A673 (cell line): ENCODE measurements around the gene CDH23.

ENCODE experiments used
- EZH2 ChIP-seq: fragments of 200-600 bp; sonication (generic); IDR thresholded peaks from 2 replicates; pipeline ENCODE4 v1.6.1; 2017; ENCODE audit warnings: borderline replicate concordance, low read depth, mild to moderate bottlenecking, mixed read lengths, antibody characterized with exemption, low read length; ENCODE audit not compliant: poor library complexity, severe bottlenecking
- TF ChIP-seq, protein P1 (sequence below): fragments of 300-800, 200-600 bp; sonication (generic); conservative IDR thresholded peaks from 2 replicates; pipeline ENCODE4 v1.5.1; 2017; ENCODE audit warnings: low read depth, mild to moderate bottlenecking, antibody characterized with exemption, low read length, moderate library complexity, mixed read lengths

DNA sequence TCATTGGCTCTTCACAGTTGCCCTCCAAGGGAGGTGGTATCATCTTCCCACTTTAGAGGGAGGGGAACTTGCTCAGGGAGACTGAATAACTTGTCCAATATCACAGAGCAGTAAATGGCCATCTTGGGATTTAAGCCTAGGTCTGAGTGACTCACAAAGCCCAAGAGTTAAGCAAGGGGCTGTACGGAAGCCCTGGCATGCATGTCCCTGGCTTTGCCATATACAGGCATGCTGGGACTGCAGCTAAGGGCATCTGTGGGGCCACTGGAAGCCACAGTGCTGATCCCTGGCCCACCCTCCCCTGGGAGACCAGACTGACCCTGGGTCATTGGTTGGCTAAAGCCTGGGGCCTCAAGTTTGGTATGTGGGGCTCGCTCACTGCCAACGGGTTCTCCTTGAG lies 373.5 kb downstream of the CDH23 start:
- no peak for TF ChIP-seq EZH2
- TF ChIP-seq, protein P1, sequence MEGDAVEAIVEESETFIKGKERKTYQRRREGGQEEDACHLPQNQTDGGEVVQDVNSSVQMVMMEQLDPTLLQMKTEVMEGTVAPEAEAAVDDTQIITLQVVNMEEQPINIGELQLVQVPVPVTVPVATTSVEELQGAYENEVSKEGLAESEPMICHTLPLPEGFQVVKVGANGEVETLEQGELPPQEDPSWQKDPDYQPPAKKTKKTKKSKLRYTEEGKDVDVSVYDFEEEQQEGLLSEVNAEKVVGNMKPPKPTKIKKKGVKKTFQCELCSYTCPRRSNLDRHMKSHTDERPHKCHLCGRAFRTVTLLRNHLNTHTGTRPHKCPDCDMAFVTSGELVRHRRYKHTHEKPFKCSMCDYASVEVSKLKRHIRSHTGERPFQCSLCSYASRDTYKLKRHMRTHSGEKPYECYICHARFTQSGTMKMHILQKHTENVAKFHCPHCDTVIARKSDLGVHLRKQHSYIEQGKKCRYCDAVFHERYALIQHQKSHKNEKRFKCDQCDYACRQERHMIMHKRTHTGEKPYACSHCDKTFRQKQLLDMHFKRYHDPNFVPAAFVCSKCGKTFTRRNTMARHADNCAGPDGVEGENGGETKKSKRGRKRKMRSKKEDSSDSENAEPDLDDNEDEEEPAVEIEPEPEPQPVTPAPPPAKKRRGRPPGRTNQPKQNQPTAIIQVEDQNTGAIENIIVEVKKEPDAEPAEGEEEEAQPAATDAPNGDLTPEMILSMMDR: no peak
